Activated naive CD8-positive, alpha-beta T cell treated with anti-CD3 and anti-CD28 coated beads, Interleukin-2, amount 50 U/mL, for 24 hours (primary cell): ENCODE measurements around the gene ECM1.

Experiments
- ATAC-seq: fragments of 150-1000 bp; cut with Tn5 transposase; one replicate; pipeline ENCODE4 v1.10.0; 2021
- DNase-seq: peaks from one replicate; pipeline ENCODE4 v3.0.0; 2021
- H3K27ac Mint-ChIP-seq: one replicate; pipeline ENCODE4 v1.8.0; 2021; ENCODE audit warnings: mild to moderate bottlenecking, mixed read lengths
- H3K27me3 Mint-ChIP-seq: one replicate; pipeline ENCODE4 v1.8.0; 2021; ENCODE audit warnings: mixed read lengths
- H3K36me3 Mint-ChIP-seq: one replicate; pipeline ENCODE4 v1.8.0; 2021; ENCODE audit warnings: low read depth, mixed read lengths
- H3K4me1 Mint-ChIP-seq: one replicate; pipeline ENCODE4 v1.8.0; 2021; ENCODE audit warnings: mixed read lengths
- H3K4me3 Mint-ChIP-seq: one replicate; pipeline ENCODE4 v1.8.0; 2021; ENCODE audit warnings: mild to moderate bottlenecking, moderate library complexity, mixed read lengths
- H3K9me3 Mint-ChIP-seq: one replicate; pipeline ENCODE4 v1.8.0; 2021; ENCODE audit warnings: mixed read lengths

ECM1 gene

GRCh38 chr1:150516616-150517015, 8.7 kb downstream of the ECM1 start:
- Mint-ChIP-seq H3K4me3 (peak overlapping the region; percentile 89), H3K4me1 (peaks cover 23% of the 10 kb centered on the region), H3K27ac (no peak overlapping the region), H3K9me3 (no peaks in the 10 kb centered on the region), H3K36me3 (peaks cover 4% of the 10 kb centered on the region), H3K27me3 (no peaks in the 10 kb centered on the region)
- ATAC-seq (no peak), DNase-seq (no peak)

GRCh38 chr1:150521196-150521968, 13.5 kb downstream of the ECM1 start:
- no peak overlapping the region for H3K27ac Mint-ChIP-seq
- no peak for DNase-seq
- no peak for ATAC-seq
- peaks cover 9% of the 10 kb centered on the region for H3K4me1 Mint-ChIP-seq
- H3K36me3 Mint-ChIP-seq: no peaks in the 10 kb centered on the region
- no peaks in the 10 kb centered on the region for H3K27me3 Mint-ChIP-seq
- H3K9me3 Mint-ChIP-seq: no peaks in the 10 kb centered on the region
- no peak overlapping the region for H3K4me3 Mint-ChIP-seq

GRCh38 chr1:150525348-150525747, 17.4 kb downstream of the ECM1 start:
- H3K27me3 Mint-ChIP-seq: no peaks in the 10 kb centered on the region
- H3K9me3 Mint-ChIP-seq: no peaks in the 10 kb centered on the region
- DNase-seq: no peak
- no peak for ATAC-seq
- peaks cover 3% of the 10 kb centered on the region for H3K4me1 Mint-ChIP-seq
- H3K36me3 Mint-ChIP-seq: no peaks in the 10 kb centered on the region
- H3K27ac Mint-ChIP-seq: no peak overlapping the region
- no peak overlapping the region for H3K4me3 Mint-ChIP-seq

GRCh38 chr1:150528196-150528595, 20.3 kb downstream of the ECM1 start:
- H3K27ac Mint-ChIP-seq: no peak overlapping the region

DNA sequence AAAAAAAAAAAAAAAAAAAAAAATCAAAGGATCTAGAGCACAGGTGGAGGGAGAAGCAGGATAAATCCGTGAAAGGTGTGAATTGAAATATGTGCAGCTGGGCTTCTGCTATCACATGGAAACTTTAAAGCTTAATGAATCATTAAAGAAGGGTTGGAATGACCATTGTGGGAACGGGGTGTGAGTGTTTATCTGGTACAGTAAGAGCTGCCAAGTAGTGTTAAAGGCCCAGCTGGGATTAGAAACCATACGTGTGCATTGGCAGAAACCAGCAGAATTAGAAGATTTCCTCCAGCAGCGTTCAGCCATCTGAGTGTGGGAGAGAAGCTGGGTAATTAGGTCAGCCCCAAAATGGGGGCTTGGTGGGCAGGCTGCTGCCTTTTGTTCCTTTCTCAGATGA, 21.1 kb downstream of the ECM1 start:
- no peak overlapping the region for H3K4me3 Mint-ChIP-seq
- no peak overlapping the region for H3K27ac Mint-ChIP-seq
- H3K27me3 Mint-ChIP-seq: no peaks in the 10 kb centered on the region
- DNase-seq (no peak), ATAC-seq (no peak)
- H3K36me3 Mint-ChIP-seq: no peaks in the 10 kb centered on the region
- no peaks in the 10 kb centered on the region for H3K9me3 Mint-ChIP-seq
- peaks cover 3% of the 10 kb centered on the region for H3K4me1 Mint-ChIP-seq

More at GRCh38 chr1:150528196-150528595, 20.3 kb downstream of the ECM1 start:
- Mint-ChIP-seq H3K4me1 (peaks cover 3% of the 10 kb centered on the region), H3K4me3 (no peak overlapping the region), H3K27me3 (no peaks in the 10 kb centered on the region), H3K36me3 (no peaks in the 10 kb centered on the region), H3K9me3 (no peaks in the 10 kb centered on the region)
- ATAC-seq (no peak), DNase-seq (no peak)

- Mint-ChIP-seq H3K36me3 (no peaks in the 10 kb centered on the region), H3K9me3 (no peaks in the 10 kb centered on the region), H3K4me3 (no peak overlapping the region), H3K27ac (no peak overlapping the region), H3K4me1 (peaks cover 3% of the 10 kb centered on the region), H3K27me3 (no peaks in the 10 kb centered on the region)
- DNase-seq: no peak
- no peak for ATAC-seq
These were observed 22.7 kb downstream of the ECM1 start for GRCh38 chr1:150530491-150531159.

- Mint-ChIP-seq H3K9me3 (no peaks in the 10 kb centered on the region), H3K27me3 (no peaks in the 10 kb centered on the region), H3K36me3 (no peaks in the 10 kb centered on the region), H3K4me1 (peaks cover 3% of the 10 kb centered on the region), H3K4me3 (no peak overlapping the region), H3K27ac (no peak overlapping the region)
- ATAC-seq (no peak), DNase-seq (no peak)
These were observed 25.0 kb downstream of the ECM1 start for GRCh38 chr1:150532860-150533259.

- H3K4me1 Mint-ChIP-seq: peaks cover 3% of the 10 kb centered on the region
- H3K36me3 Mint-ChIP-seq: no peaks in the 10 kb centered on the region
- no peak overlapping the region for H3K27ac Mint-ChIP-seq
- H3K9me3 Mint-ChIP-seq: no peaks in the 10 kb centered on the region
- ATAC-seq (no peak), DNase-seq (no peak)
- H3K4me3 Mint-ChIP-seq: no peak overlapping the region
- no peaks in the 10 kb centered on the region for H3K27me3 Mint-ChIP-seq
These were observed 26.1 kb downstream of the ECM1 start for GRCh38 chr1:150534002-150534401.

- Mint-ChIP-seq H3K4me3 (no peak overlapping the region), H3K36me3 (no peaks in the 10 kb centered on the region), H3K27me3 (peaks cover 2% of the 10 kb centered on the region), H3K27ac (no peak overlapping the region), H3K4me1 (peaks cover 3% of the 10 kb centered on the region), H3K9me3 (no peaks in the 10 kb centered on the region)
- DNase-seq (no peak), ATAC-seq (no peak)
These were observed 27.8 kb downstream of the ECM1 start for GRCh38 chr1:150535511-150536287.

GRCh38 chr1:150536836-150537731, 29.2 kb downstream of the ECM1 start:
- Mint-ChIP-seq H3K4me1 (peaks cover 3% of the 10 kb centered on the region), H3K27me3 (peaks cover 2% of the 10 kb centered on the region), H3K36me3 (no peaks in the 10 kb centered on the region), H3K27ac (no peak overlapping the region), H3K9me3 (no peaks in the 10 kb centered on the region), H3K4me3 (no peak overlapping the region)
- ATAC-seq (no peak), DNase-seq (no peak)

GRCh38 chr1:150537732-150538684, 30.1 kb downstream of the ECM1 start:
- H3K4me3 Mint-ChIP-seq: no peak overlapping the region
- H3K27me3 Mint-ChIP-seq: peaks cover 7% of the 10 kb centered on the region
- no peak overlapping the region for H3K27ac Mint-ChIP-seq
- DNase-seq: no peak
- no peaks in the 10 kb centered on the region for H3K9me3 Mint-ChIP-seq
- no peaks in the 10 kb centered on the region for H3K36me3 Mint-ChIP-seq
- no peak for ATAC-seq
- H3K4me1 Mint-ChIP-seq: peaks cover 1% of the 10 kb centered on the region

DNA sequence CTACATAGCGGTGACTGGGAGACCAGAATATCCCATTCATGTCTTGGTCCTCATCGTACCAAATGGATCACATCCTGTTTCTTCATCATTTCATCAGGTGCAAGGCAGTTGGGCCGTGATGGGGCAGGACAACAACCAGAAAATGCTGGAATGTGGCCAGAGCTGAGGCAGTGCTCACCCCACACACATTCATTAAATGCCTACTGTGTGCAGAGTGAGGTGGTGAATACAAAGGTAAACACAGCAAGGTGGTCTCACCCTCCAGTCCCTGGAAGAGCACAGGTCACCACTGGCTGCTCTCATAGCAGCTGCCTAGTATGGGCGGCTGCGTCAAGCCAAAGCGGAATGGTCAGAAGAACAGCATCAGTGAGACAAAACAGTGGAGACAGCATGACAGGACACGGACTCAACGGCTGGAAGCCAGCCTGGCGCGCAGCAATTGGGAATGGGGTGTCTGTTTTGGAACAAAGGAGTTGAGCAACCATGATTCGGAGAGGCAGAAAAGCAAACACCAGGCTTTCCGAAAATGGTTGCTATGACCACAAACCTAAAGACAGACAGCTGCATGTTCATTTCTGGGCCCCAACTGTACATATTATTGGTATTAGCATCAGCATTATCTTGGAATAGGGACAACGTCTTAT, 35.7 kb downstream of the ECM1 start:
- Mint-ChIP-seq H3K4me1 (peaks cover 8% of the 10 kb centered on the region), H3K36me3 (no peaks in the 10 kb centered on the region), H3K9me3 (no peaks in the 10 kb centered on the region), H3K27me3 (peaks cover 26% of the 10 kb centered on the region), H3K27ac (no peak overlapping the region), H3K4me3 (no peak overlapping the region)
- DNase-seq (no peak), ATAC-seq (no peak)

GRCh38 chr1:150544204-150544603, 36.3 kb downstream of the ECM1 start:
- ATAC-seq: no peak
- Mint-ChIP-seq H3K27ac (no peak overlapping the region), H3K36me3 (no peaks in the 10 kb centered on the region), H3K9me3 (no peaks in the 10 kb centered on the region), H3K4me1 (peaks cover 8% of the 10 kb centered on the region), H3K4me3 (no peak overlapping the region), H3K27me3 (peaks cover 26% of the 10 kb centered on the region)
- no peak for DNase-seq
